Measurements from ENCODE around the gene SPPL3.

SPPL3 gene

GRCh38 chr12:120775862-120776552, 128.2 kb downstream of the SPPL3 start:
- H3K4me1 ChIP-seq (ENCODE audit: control insufficient read depth, insufficient read depth, low read length): no peaks in the 10 kb centered on the region
- no peaks in the 10 kb centered on the region for H3K9me3 ChIP-seq (ENCODE audit: control insufficient read depth, insufficient read depth, low read depth, low read length)
- no peaks in the 10 kb centered on the region for H3K27me3 ChIP-seq (ENCODE audit: control insufficient read depth, insufficient read depth, low read length)

GRCh38 chr12:120774169-120774916, 129.8 kb downstream of the SPPL3 start:
- Histone ChIP-seq H3K9me3 (ENCODE audit: control insufficient read depth, insufficient read depth, low read depth, low read length) (no peaks in the 10 kb centered on the region), H3K4me1 (ENCODE audit: control insufficient read depth, insufficient read depth, low read length) (no peaks in the 10 kb centered on the region), H3K27me3 (ENCODE audit: control insufficient read depth, insufficient read depth, low read length) (no peaks in the 10 kb centered on the region), H3K36me3 (ENCODE audit: control insufficient read depth, insufficient read depth, low read length) (peaks cover 4% of the 10 kb centered on the region; the same call in 1 of the 2 replicates), H3K27ac (ENCODE audit: low read depth, low read length) (no peak overlapping the region), H3K4me3 (ENCODE audit: low read depth, low read length) (no peak overlapping the region), H3K9ac (ENCODE audit: low read length) (no peak overlapping the region)

More at GRCh38 chr12:120775862-120776552, 128.2 kb downstream of the SPPL3 start:
- Histone ChIP-seq H3K4me3 (ENCODE audit: low read depth, low read length) (no peak overlapping the region), H3K27ac (ENCODE audit: low read depth, low read length) (no peak overlapping the region), H3K9ac (ENCODE audit: low read length) (no peak overlapping the region), H3K36me3 (ENCODE audit: control insufficient read depth, insufficient read depth, low read length) (0 out of 2 replicates have a peak, but pooled peaks cover 4% of the 10 kb centered on the region)

- Histone ChIP-seq H3K9ac (ENCODE audit: low read length) (no peak overlapping the region), H3K27me3 (ENCODE audit: control insufficient read depth, insufficient read depth, low read length) (no peaks in the 10 kb centered on the region), H3K27ac (ENCODE audit: low read depth, low read length) (no peak overlapping the region), H3K36me3 (ENCODE audit: control insufficient read depth, insufficient read depth, low read length) (peaks cover 33% of the 10 kb centered on the region), H3K4me1 (ENCODE audit: control insufficient read depth, insufficient read depth, low read length) (no peaks in the 10 kb centered on the region), H3K9me3 (ENCODE audit: control insufficient read depth, insufficient read depth, low read depth, low read length) (no peaks in the 10 kb centered on the region), H3K4me3 (ENCODE audit: low read depth, low read length) (no peak overlapping the region)
These were observed 133.1 kb downstream of the SPPL3 start for GRCh38 chr12:120771097-120771496.

GRCh38 chr12:120767071-120768024, 136.8 kb downstream of the SPPL3 start:
- no peaks in the 10 kb centered on the region for H3K27me3 ChIP-seq (ENCODE audit: control insufficient read depth, insufficient read depth, low read length)
- no peaks in the 10 kb centered on the region for H3K4me1 ChIP-seq (ENCODE audit: control insufficient read depth, insufficient read depth, low read length)
- no peak overlapping the region for H3K4me3 ChIP-seq (ENCODE audit: low read depth, low read length)
- H3K36me3 ChIP-seq (ENCODE audit: control insufficient read depth, insufficient read depth, low read length): peaks cover 60% of the 10 kb centered on the region
- no peaks in the 10 kb centered on the region for H3K9me3 ChIP-seq (ENCODE audit: control insufficient read depth, insufficient read depth, low read depth, low read length)
- H3K27ac ChIP-seq (ENCODE audit: low read depth, low read length): no peak overlapping the region
- no peak overlapping the region for H3K9ac ChIP-seq (ENCODE audit: low read length)

- Histone ChIP-seq H3K9ac (ENCODE audit: low read length) (no peak overlapping the region), H3K36me3 (ENCODE audit: control insufficient read depth, insufficient read depth, low read length) (peaks cover 62% of the 10 kb centered on the region), H3K27me3 (ENCODE audit: control insufficient read depth, insufficient read depth, low read length) (no peaks in the 10 kb centered on the region), H3K9me3 (ENCODE audit: control insufficient read depth, insufficient read depth, low read depth, low read length) (no peaks in the 10 kb centered on the region), H3K4me3 (ENCODE audit: low read depth, low read length) (no peak overlapping the region), H3K4me1 (ENCODE audit: control insufficient read depth, insufficient read depth, low read length) (no peaks in the 10 kb centered on the region), H3K27ac (ENCODE audit: low read depth, low read length) (no peak overlapping the region)
These were observed 137.6 kb downstream of the SPPL3 start for GRCh38 chr12:120766566-120766965.

GRCh38 chr12:120764816-120765215, 139.3 kb downstream of the SPPL3 start:
- H3K9me3 ChIP-seq (ENCODE audit: control insufficient read depth, insufficient read depth, low read depth, low read length): no peaks in the 10 kb centered on the region
- H3K4me1 ChIP-seq (ENCODE audit: control insufficient read depth, insufficient read depth, low read length): peaks cover 1% of the 10 kb centered on the region; the same call in 1 of the 2 replicates
- no peak overlapping the region for H3K4me3 ChIP-seq (ENCODE audit: low read depth, low read length)
- peaks cover 66% of the 10 kb centered on the region for H3K36me3 ChIP-seq (ENCODE audit: control insufficient read depth, insufficient read depth, low read length)
- no peak overlapping the region for H3K9ac ChIP-seq (ENCODE audit: low read length)
- no peaks in the 10 kb centered on the region for H3K27me3 ChIP-seq (ENCODE audit: control insufficient read depth, insufficient read depth, low read length)
- no peak overlapping the region for H3K27ac ChIP-seq (ENCODE audit: low read depth, low read length)

GRCh38 chr12:120763250-120763649, 140.9 kb downstream of the SPPL3 start:
- no peak overlapping the region for H3K27ac ChIP-seq (ENCODE audit: low read depth, low read length)
- no peak overlapping the region for H3K4me3 ChIP-seq (ENCODE audit: low read depth, low read length)
- no peak overlapping the region for H3K9ac ChIP-seq (ENCODE audit: low read length)
- no peaks in the 10 kb centered on the region for H3K27me3 ChIP-seq (ENCODE audit: control insufficient read depth, insufficient read depth, low read length)
- H3K36me3 ChIP-seq (ENCODE audit: control insufficient read depth, insufficient read depth, low read length): peaks cover 54% of the 10 kb centered on the region
- H3K4me1 ChIP-seq (ENCODE audit: control insufficient read depth, insufficient read depth, low read length): peaks cover 9% of the 10 kb centered on the region; the same call in 1 of the 2 replicates
- no peaks in the 10 kb centered on the region for H3K9me3 ChIP-seq (ENCODE audit: control insufficient read depth, insufficient read depth, low read depth, low read length)

GRCh38 chr12:120762086-120762485, 142.1 kb downstream of the SPPL3 start:
- no peak overlapping the region for H3K27ac ChIP-seq (ENCODE audit: low read depth, low read length)
- peaks cover 43% of the 10 kb centered on the region for H3K36me3 ChIP-seq (ENCODE audit: control insufficient read depth, insufficient read depth, low read length)

GRCh38 chr12:120761519-120761934, 142.6 kb downstream of the SPPL3 start:
- Histone ChIP-seq H3K9me3 (ENCODE audit: control insufficient read depth, insufficient read depth, low read depth, low read length) (no peaks in the 10 kb centered on the region), H3K4me3 (ENCODE audit: low read depth, low read length) (no peak overlapping the region), H3K4me1 (ENCODE audit: control insufficient read depth, insufficient read depth, low read length) (peaks cover 9% of the 10 kb centered on the region; the same call in 1 of the 2 replicates), H3K36me3 (ENCODE audit: control insufficient read depth, insufficient read depth, low read length) (peaks cover 37% of the 10 kb centered on the region), H3K9ac (ENCODE audit: low read length) (no peak overlapping the region), H3K27me3 (ENCODE audit: control insufficient read depth, insufficient read depth, low read length) (no peaks in the 10 kb centered on the region), H3K27ac (ENCODE audit: low read depth, low read length) (no peak overlapping the region)

More at GRCh38 chr12:120762086-120762485, 142.1 kb downstream of the SPPL3 start:
- no peak overlapping the region for H3K4me3 ChIP-seq (ENCODE audit: low read depth, low read length)
- H3K4me1 ChIP-seq (ENCODE audit: control insufficient read depth, insufficient read depth, low read length): peaks cover 9% of the 10 kb centered on the region; the same call in 1 of the 2 replicates
- H3K27me3 ChIP-seq (ENCODE audit: control insufficient read depth, insufficient read depth, low read length): no peaks in the 10 kb centered on the region
- H3K9me3 ChIP-seq (ENCODE audit: control insufficient read depth, insufficient read depth, low read depth, low read length): no peaks in the 10 kb centered on the region
- no peak overlapping the region for H3K9ac ChIP-seq (ENCODE audit: low read length)

- peaks cover 9% of the 10 kb centered on the region; the same call in 1 of the 2 replicates for H3K4me1 ChIP-seq (ENCODE audit: control insufficient read depth, insufficient read depth, low read length)
- peaks cover 28% of the 10 kb centered on the region for H3K36me3 ChIP-seq (ENCODE audit: control insufficient read depth, insufficient read depth, low read length)
- H3K4me3 ChIP-seq (ENCODE audit: low read depth, low read length): no peak overlapping the region
- H3K9me3 ChIP-seq (ENCODE audit: control insufficient read depth, insufficient read depth, low read depth, low read length): no peaks in the 10 kb centered on the region
- no peak overlapping the region for H3K27ac ChIP-seq (ENCODE audit: low read depth, low read length)
- H3K27me3 ChIP-seq (ENCODE audit: control insufficient read depth, insufficient read depth, low read length): no peaks in the 10 kb centered on the region
- no peak overlapping the region for H3K9ac ChIP-seq (ENCODE audit: low read length)
These were observed 143.6 kb downstream of the SPPL3 start for GRCh38 chr12:120760349-120761254.
